Measurements from ENCODE around the gene TMEM11.

TMEM11 gene

GRCh38 chr17:21249920-21250703 is 36.2 kb upstream of the TMEM11 start:
- H3K9me3 ChIP-seq (ENCODE audit: control insufficient read depth in 2 of 2, low read length in 2 of 2) = no peaks in the 10 kb centered on the region
- no peak overlapping the region for H3K27ac ChIP-seq (ENCODE audit: low read length)
- H3K9ac ChIP-seq (ENCODE audit: low read length in 2 of 2) = no peak overlapping the region
- H3K36me3 ChIP-seq (ENCODE audit: control insufficient read depth in 2 of 2, insufficient read depth in 2 of 2, low read length in 2 of 2) = no peaks in the 10 kb centered on the region
- H3K4me3 ChIP-seq (ENCODE audit: low read length in 2 of 2) = no peak overlapping the region
- H3K27me3 ChIP-seq (ENCODE audit: control insufficient read depth in 1 of 2, insufficient read depth in 2 of 2, low read length in 2 of 2) = no peaks in the 10 kb centered on the region
- peaks cover 35% of the 10 kb centered on the region for H3K4me1 ChIP-seq (ENCODE audit: control insufficient read depth, insufficient read depth, low read length)

- Histone ChIP-seq H3K9me3 (ENCODE audit: control insufficient read depth in 2 of 2, low read length in 2 of 2) (no peaks in the 10 kb centered on the region), H3K4me3 (ENCODE audit: low read length in 2 of 2) (no peak overlapping the region), H3K27ac (ENCODE audit: low read length) (no peak overlapping the region), H3K36me3 (ENCODE audit: control insufficient read depth in 2 of 2, insufficient read depth in 2 of 2, low read length in 2 of 2) (no peaks in the 10 kb centered on the region), H3K4me1 (ENCODE audit: control insufficient read depth, insufficient read depth, low read length) (peaks cover 35% of the 10 kb centered on the region), H3K27me3 (ENCODE audit: control insufficient read depth in 1 of 2, insufficient read depth in 2 of 2, low read length in 2 of 2) (no peaks in the 10 kb centered on the region), H3K9ac (ENCODE audit: low read length in 2 of 2) (no peak overlapping the region)
Measured at GRCh38 chr17:21249086-21249795, 35.3 kb upstream of the TMEM11 start.

- Histone ChIP-seq H3K4me3 (ENCODE audit: low read length in 2 of 2) (no peak overlapping the region), H3K27ac (ENCODE audit: low read length) (no peak overlapping the region), H3K9ac (ENCODE audit: low read length in 2 of 2) (no peak overlapping the region), H3K27me3 (ENCODE audit: control insufficient read depth in 1 of 2, insufficient read depth in 2 of 2, low read length in 2 of 2) (no peaks in the 10 kb centered on the region), H3K9me3 (ENCODE audit: control insufficient read depth in 2 of 2, low read length in 2 of 2) (no peaks in the 10 kb centered on the region), H3K36me3 (ENCODE audit: control insufficient read depth in 2 of 2, insufficient read depth in 2 of 2, low read length in 2 of 2) (no peaks in the 10 kb centered on the region), H3K4me1 (ENCODE audit: control insufficient read depth, insufficient read depth, low read length) (peaks cover 28% of the 10 kb centered on the region)
Measured at GRCh38 chr17:21248500-21248899, 34.5 kb upstream of the TMEM11 start.

- peaks cover 27% of the 10 kb centered on the region for H3K4me1 ChIP-seq (ENCODE audit: control insufficient read depth, insufficient read depth, low read length)
- H3K27ac ChIP-seq (ENCODE audit: low read length) = no peak overlapping the region
Measured at GRCh38 chr17:21247552-21248258, 33.7 kb upstream of the TMEM11 start.

GRCh38 chr17:21246698-21247097 is 32.7 kb upstream of the TMEM11 start:
- peaks cover 22% of the 10 kb centered on the region for H3K4me1 ChIP-seq (ENCODE audit: control insufficient read depth, insufficient read depth, low read length)

More at GRCh38 chr17:21247552-21248258, 33.7 kb upstream of the TMEM11 start:
- Histone ChIP-seq H3K9me3 (ENCODE audit: control insufficient read depth in 2 of 2, low read length in 2 of 2) (no peaks in the 10 kb centered on the region), H3K4me3 (ENCODE audit: low read length in 2 of 2) (no peak overlapping the region), H3K9ac (ENCODE audit: low read length in 2 of 2) (no peak overlapping the region), H3K36me3 (ENCODE audit: control insufficient read depth in 2 of 2, insufficient read depth in 2 of 2, low read length in 2 of 2) (peaks cover under 1 to 2% of the 10 kb centered on the region in 2 donors), H3K27me3 (ENCODE audit: control insufficient read depth in 1 of 2, insufficient read depth in 2 of 2, low read length in 2 of 2) (no peaks in the 10 kb centered on the region)

GRCh38 chr17:21245639-21246084 is 31.7 kb upstream of the TMEM11 start:
- Histone ChIP-seq H3K36me3 (ENCODE audit: control insufficient read depth in 2 of 2, insufficient read depth in 2 of 2, low read length in 2 of 2) (peaks cover 3 to 4% of the 10 kb centered on the region in 2 donors), H3K27me3 (ENCODE audit: control insufficient read depth in 1 of 2, insufficient read depth in 2 of 2, low read length in 2 of 2) (no peaks in the 10 kb centered on the region), H3K4me3 (ENCODE audit: low read length in 2 of 2) (no peak overlapping the region), H3K9ac (ENCODE audit: low read length in 2 of 2) (no peak overlapping the region), H3K27ac (ENCODE audit: low read length) (no peak overlapping the region), H3K4me1 (ENCODE audit: control insufficient read depth, insufficient read depth, low read length) (peaks cover 16% of the 10 kb centered on the region), H3K9me3 (ENCODE audit: control insufficient read depth in 2 of 2, low read length in 2 of 2) (no peaks in the 10 kb centered on the region)

More at GRCh38 chr17:21246698-21247097, 32.7 kb upstream of the TMEM11 start:
- H3K9me3 ChIP-seq (ENCODE audit: control insufficient read depth in 2 of 2, low read length in 2 of 2) = no peaks in the 10 kb centered on the region
- no peak overlapping the region for H3K27ac ChIP-seq (ENCODE audit: low read length)
- H3K27me3 ChIP-seq (ENCODE audit: control insufficient read depth in 1 of 2, insufficient read depth in 2 of 2, low read length in 2 of 2) = no peaks in the 10 kb centered on the region
- H3K36me3 ChIP-seq (ENCODE audit: control insufficient read depth in 2 of 2, insufficient read depth in 2 of 2, low read length in 2 of 2) = peaks cover 3 to 4% of the 10 kb centered on the region in 2 donors
- H3K9ac ChIP-seq (ENCODE audit: low read length in 2 of 2) = no peak overlapping the region
- no peak overlapping the region for H3K4me3 ChIP-seq (ENCODE audit: low read length in 2 of 2)

- H3K27ac ChIP-seq (ENCODE audit: low read length) = no peak overlapping the region
- H3K36me3 ChIP-seq (ENCODE audit: control insufficient read depth in 2 of 2, insufficient read depth in 2 of 2, low read length in 2 of 2) = peaks cover 3 to 4% of the 10 kb centered on the region in 2 donors
- no peak overlapping the region for H3K9ac ChIP-seq (ENCODE audit: low read length in 2 of 2)
- H3K4me3 ChIP-seq (ENCODE audit: low read length in 2 of 2) = no peak overlapping the region
- H3K4me1 ChIP-seq (ENCODE audit: control insufficient read depth, insufficient read depth, low read length) = peaks cover 10% of the 10 kb centered on the region
- no peaks in the 10 kb centered on the region for H3K9me3 ChIP-seq (ENCODE audit: control insufficient read depth in 2 of 2, low read length in 2 of 2)
- H3K27me3 ChIP-seq (ENCODE audit: control insufficient read depth in 1 of 2, insufficient read depth in 2 of 2, low read length in 2 of 2) = no peaks in the 10 kb centered on the region
Measured at GRCh38 chr17:21243516-21244303, 29.7 kb upstream of the TMEM11 start.

GRCh38 chr17:21242780-21243515 is 29.0 kb upstream of the TMEM11 start:
- Histone ChIP-seq H3K9me3 (ENCODE audit: control insufficient read depth in 2 of 2, low read length in 2 of 2) (no peaks in the 10 kb centered on the region), H3K4me1 (ENCODE audit: control insufficient read depth, insufficient read depth, low read length) (peaks cover 6% of the 10 kb centered on the region), H3K27me3 (ENCODE audit: control insufficient read depth in 1 of 2, insufficient read depth in 2 of 2, low read length in 2 of 2) (no peaks in the 10 kb centered on the region), H3K36me3 (ENCODE audit: control insufficient read depth in 2 of 2, insufficient read depth in 2 of 2, low read length in 2 of 2) (peaks cover 3 to 4% of the 10 kb centered on the region in 2 donors), H3K4me3 (ENCODE audit: low read length in 2 of 2) (no peak overlapping the region), H3K9ac (ENCODE audit: low read length in 2 of 2) (no peak overlapping the region), H3K27ac (ENCODE audit: low read length) (no peak overlapping the region)

- Histone ChIP-seq H3K27me3 (ENCODE audit: control insufficient read depth in 1 of 2, insufficient read depth in 2 of 2, low read length in 2 of 2) (no peaks in the 10 kb centered on the region), H3K27ac (ENCODE audit: low read length) (no peak overlapping the region), H3K4me3 (ENCODE audit: low read length in 2 of 2) (no peak overlapping the region), H3K36me3 (ENCODE audit: control insufficient read depth in 2 of 2, insufficient read depth in 2 of 2, low read length in 2 of 2) (peaks cover 3 to 4% of the 10 kb centered on the region in 2 donors), H3K9me3 (ENCODE audit: control insufficient read depth in 2 of 2, low read length in 2 of 2) (no peaks in the 10 kb centered on the region), H3K4me1 (ENCODE audit: control insufficient read depth, insufficient read depth, low read length) (peaks cover 6% of the 10 kb centered on the region), H3K9ac (ENCODE audit: low read length in 2 of 2) (no peak overlapping the region)
Measured at GRCh38 chr17:21242026-21242697, 28.2 kb upstream of the TMEM11 start.

All from stomach smooth muscle (tissue), 2 donors.